GM21367 (cell line): Measurements from ENCODE around the gene LILRB1.
"Not testable (repeated sequence)": the region's sequence is repeated elsewhere in the genome, so short reads cannot be mapped to it uniquely, and the experiment has no call there.

Source experiments
- ATAC-seq: cut with Tn5 transposase; IDR thresholded peaks from one replicate; pipeline ENCODE4 v1.9.1; 2021; ENCODE audit not compliant: unreplicated experiment

LILRB1 gene

DNA sequence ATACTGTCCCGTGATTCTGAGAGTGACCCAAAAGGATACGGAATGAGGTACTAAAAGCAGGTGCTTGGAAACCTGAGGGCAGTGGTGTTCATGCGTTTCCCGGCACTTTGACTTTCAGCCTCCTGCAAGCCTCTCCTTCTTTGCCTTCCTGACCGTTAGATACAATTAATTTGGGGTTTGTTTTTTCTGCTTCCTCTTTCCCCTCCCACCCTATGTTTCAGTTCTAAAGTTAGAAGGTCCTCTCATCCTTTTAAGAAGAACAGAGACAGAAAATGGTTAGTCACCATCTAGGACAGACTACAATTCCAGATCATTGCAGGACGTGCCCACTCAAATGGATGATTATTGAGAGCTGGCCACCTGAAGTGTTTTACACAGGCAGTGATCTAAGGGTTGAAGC is 30.7 kb downstream of the LILRB1 start:
- ATAC-seq: no peak

DNA sequence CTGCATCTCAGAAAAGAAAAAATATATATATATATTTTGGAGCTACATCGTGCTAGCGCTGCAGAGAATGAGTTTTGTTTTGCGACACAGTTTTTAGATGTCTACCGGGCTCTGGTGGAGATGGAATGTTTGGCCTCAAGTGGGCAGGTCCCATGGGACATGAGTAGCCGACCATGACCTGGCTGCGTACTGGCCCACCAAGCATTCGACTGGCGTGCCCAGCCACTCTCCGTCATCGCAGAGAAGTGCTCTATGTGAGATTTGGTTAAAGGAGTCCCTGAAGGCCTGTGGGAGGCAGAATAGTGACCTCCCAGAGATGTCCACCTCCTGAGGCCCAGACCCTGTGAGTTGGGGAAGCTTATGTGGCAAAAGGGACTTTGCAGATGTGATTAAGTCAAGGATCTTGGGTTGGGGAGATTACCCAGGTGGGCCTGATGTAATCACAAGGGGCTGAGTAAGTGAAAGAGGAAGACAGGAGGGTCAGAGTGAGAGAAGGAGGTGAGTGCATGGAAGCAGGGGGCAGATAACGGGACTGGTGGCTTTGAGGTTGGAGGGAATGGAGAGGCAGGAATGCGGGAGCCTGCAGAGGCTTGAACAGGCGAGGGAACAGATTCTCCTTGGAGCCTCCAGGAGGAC is 31.7 kb downstream of the LILRB1 start:
- no peak for ATAC-seq

DNA sequence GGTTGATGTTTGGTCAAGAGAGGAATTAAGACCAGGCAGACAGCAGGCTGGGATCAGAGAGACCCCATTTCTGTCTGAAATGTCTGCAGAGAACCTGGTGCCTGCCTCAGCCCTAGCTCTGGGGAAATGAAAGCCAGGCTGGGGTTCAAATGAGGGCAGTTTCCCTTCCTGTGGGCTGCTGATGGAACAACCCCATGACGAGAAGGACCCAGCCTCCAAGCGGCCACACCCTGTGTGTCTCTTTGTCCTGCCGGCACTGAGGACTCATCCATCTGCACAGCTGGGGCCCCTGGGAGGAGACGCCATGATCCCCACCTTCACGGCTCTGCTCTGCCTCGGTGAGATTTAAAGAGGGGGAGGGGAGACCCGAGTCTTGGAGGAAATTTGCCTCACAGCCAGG is 32.4 kb downstream of the LILRB1 start, which contains the start of gene LILRB4:
Gene LILRB4, plus strand, starts transcription at position 256 of the 400 bp plus-strand sequence. Its CDS starts 49 bp downstream, at position 305.
- ATAC-seq: no peak

DNA sequence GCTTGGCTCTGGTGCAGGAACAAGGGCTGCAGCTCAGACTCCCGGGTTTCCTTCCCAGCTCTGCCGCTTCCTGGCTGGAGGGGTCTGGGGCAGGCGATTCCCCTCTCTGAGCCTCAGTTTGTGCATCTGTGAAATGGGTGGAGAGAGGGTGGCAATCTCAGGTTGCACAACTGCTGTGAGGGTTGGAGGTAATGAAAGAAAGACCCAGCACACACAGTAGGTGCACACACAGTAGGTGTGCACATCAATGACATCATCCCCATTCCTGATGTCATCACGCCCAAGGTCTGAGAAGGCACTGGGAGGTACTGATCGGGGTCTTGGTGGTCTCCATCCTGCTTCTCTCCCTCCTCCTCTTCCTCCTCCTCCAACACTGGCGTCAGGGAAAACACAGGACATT is 35.2 kb downstream of the LILRB1 start:
- no peak for ATAC-seq

DNA sequence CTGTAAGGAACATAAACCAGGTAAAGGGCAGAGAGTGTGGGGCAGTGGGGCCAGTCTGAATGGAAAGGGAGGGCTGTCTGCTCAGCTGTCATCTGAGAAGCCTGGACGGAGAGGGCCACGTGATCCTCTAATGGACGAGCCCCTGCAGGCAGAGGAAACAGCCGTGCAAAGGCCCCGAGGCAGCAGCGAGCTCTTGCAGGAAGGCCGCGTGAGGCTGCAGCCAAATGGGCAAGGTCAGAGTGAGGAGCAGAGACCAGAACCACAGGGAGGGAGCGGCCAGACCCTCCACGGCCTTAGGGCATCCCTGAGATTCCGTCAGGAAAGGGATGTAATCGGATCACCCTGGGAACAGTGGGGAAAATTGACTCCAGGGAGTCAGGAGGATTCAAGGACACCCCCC is 36.9 kb downstream of the LILRB1 start:
- no peak for ATAC-seq

DNA sequence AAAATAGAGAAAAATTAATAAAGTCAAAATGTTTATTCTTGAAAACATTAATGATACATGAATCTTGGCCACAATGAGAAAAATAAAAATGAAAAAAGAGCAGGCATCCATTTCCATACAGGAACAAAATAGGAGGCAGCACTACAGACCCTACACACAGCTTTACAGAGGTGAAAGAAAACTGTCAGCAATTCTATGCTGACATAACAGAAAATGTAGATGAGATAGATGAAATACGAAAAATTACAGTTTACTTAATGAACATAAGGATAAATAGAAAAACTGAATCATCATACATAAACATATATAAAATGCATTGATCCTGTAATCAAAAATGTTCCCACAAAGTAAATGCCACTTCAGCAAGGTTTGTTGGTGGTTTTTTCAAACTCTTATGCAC is 38.1 kb downstream of the LILRB1 start:
- no peak for ATAC-seq

DNA sequence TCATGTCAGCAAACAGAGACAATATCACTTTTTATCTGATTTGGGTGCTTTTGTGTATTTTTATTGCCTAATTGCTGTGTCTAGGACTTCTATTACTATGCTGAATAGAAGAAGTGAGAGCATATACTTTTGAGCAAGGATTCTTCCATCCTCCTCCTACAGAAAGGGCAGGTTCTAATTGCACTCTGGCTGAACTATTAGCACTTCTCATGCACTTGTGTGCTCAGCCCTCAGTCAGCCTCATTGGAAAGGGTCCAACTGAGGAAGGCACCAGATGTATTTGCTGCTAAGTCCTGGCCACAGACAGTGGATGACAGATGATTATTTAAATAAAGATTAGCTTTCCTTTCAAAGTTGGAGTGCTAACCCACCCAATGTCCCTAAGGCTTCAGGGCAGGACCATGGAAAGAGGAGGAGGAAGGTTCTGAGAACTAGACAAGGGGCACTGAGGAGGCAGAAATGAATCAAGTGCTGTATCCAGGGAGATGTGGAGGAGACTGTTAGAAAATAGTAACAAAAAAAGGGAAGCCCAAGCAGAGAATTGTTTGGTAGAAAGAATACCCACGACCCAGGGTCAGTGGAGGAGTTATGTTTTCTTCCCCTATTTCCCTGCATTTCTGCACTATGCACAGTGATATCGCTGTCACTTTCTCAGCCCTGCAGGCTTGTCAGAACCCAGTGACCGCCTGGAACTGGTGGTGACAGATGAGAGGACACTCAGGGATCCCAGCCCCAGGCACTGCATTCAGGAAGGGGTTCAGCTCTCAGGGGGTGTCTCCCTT is 40.5 kb downstream of the LILRB1 start:
- no peak for ATAC-seq

DNA sequence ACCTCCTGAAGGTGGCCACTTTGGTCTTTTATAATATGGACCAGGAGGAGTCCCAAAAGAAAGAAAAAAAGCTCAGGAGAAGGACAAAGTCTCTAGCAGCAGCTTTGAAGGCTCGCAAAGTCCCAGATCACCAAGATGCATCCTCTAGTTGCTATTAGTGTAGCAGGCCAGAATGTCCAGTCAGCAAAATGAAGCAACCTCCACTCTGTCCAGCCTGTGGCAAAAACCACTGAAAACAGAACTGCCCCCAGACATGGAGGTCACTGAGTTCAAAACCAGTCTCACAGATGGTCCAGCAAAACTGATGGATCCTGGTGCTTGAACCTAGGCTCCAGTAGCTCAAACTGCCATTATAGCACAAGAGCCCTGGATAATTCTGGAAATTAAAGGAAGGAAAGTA is 42.9 kb downstream of the LILRB1 start:
- no peak for ATAC-seq

DNA sequence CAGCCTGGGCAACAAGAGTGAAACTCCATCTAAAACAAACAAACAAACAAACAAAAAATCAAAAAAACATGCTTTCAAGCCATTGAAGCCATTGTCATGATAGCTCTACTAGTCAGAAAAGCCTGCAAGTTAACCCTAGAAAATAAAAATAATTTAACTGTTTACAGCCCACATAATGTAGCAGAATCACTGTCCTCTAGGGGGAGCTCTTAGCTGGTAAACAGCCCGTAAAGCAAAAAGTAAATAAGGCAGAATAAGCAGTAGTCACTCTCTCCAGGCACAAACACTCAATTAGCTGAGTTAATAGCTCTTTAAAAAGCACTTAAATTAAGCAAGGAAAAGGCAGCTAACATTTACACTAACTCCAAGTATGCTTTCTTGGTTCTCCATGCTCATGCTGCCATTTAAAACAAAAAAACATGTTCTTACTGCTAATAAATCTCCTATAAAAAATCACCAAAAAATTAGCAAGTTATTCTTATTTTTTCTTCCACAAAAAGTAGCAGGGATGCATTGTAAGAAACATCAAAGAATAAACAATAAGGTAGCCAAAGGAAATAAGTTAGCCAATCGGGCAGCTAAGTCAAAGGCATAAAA is 43.8 kb downstream of the LILRB1 start:
- no peak for ATAC-seq

DNA sequence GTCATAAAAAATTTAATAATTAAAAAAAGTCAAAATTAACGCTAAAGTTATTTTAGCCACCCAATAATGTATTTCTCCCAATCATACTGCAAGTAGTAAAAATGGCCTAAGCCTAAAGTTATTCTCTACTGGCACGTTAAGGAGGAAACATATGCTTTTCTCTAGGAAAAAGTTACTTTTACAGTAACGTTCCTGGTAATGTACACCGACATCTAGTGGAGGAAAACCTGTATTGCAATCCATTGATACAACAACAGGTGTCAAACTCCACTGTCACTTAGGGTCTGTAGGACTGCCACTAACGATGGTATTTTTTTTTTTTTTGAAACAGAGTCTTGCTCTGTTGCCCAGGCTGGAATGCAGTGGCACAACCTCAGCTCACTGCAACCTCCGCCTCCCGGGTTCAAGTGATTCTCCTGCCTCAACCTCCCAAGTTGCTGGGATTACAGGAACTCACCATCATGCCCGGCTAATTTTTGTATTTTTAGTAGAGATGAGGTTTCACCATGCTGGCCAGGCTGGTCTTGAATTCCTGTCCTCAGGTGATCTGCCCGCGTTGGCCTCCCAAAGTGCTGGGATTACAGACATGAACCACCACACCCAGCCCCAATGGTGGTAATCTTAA is 46.0 kb downstream of the LILRB1 start:
- ATAC-seq: not testable (repeated sequence)

DNA sequence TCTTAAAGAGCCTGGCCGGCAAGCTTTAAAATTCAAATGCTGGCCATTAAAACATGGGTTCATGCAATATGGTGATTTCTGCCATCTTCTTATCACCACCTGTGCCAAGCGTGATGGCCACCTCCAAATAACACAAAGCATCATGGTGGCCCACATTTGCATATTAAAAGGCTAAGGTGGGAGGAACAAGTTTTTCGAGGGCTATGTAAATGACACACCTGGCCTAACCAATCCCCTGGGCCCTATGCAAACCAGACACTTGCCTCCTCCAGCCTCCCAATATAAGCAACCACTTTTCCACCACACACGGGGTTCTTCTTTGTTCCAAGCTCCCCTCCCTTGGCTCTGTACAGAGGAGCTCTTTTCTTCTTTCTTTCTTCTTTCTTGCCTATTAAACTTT is 46.9 kb downstream of the LILRB1 start:
- ATAC-seq: no peak

DNA sequence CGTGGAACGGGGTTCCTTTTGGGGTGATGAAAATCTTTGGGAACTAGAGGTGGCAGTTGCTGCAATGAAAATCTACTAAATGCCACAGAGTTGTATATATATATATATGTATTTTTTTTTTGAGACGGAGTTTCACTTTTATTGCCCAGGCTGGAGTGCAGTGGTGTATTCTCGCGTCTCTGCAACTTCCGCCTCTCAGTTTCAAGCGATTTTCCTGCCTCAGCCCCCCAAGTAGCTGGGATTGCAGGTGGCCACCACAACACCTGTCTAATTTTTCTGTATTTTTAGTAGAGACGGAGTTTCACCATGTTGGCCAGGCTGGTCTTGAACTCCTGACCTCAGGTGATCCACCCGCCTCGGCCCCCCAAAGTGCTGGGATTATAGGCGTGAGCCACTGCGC is 51.3 kb downstream of the LILRB1 start:
- ATAC-seq: not testable (repeated sequence)

DNA sequence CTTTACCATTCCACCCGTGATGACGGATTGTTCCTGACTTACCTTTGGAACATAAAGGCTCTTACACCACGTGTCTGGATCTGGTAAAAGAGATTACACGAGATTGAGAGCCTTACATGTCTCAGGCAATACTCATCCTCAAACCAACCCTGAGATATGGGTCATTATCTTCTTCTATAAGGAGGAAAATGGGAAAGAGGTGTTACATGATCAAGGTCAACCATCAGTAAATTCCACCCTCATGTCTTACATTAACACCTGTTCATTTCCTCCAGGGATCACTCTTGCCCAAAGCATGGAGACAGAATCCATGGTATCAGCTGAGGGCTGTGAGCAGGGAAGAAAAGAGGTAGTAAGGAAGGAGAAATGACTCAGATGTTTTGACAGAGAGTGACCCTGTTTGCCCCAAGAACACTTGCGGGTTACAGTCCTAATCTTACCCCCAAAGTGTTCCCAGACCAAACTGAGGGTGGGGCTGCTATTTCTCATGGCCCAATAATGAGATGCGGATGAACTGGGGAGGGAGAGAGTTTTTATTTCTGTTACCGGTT is 52.1 kb downstream of the LILRB1 start:
- ATAC-seq: no peak

DNA sequence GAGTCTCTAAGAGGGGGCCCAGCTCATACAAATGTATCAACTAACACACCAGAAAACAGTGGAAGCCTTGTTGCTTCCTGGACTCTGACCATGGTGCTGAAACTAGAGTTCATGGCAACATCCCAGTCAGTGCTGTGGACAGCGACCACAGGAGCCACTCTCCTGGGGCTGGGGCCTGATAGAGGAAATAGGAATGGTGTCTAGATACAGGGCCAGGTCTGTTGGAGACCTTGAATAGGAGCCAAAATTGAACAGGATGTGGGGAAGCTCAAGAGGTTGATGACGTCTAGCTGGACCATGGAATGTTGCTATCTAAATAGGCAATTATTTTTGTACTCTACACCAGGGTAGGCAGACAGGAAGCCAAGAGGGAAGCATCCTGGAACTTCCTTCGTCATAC is 54.2 kb downstream of the LILRB1 start:
- ATAC-seq: no peak
